Activated naive CD4-positive, alpha-beta T cell treated with anti-CD3 and anti-CD28 coated beads, Interleukin-2, amount 50 U/mL, for 24 hours (primary cell): ENCODE data around the gene CTBP2.

Source experiments
- H3K27ac Mint-ChIP-seq: one replicate; pipeline ENCODE4 v1.8.0; 2021; ENCODE audit warnings: mild to moderate bottlenecking, mixed read lengths
- H3K27me3 Mint-ChIP-seq: one replicate; pipeline ENCODE4 v1.8.0; 2021; ENCODE audit warnings: mixed read lengths
- H3K36me3 Mint-ChIP-seq: one replicate; pipeline ENCODE4 v1.8.0; 2021; ENCODE audit warnings: mixed read lengths
- H3K4me1 Mint-ChIP-seq: one replicate; pipeline ENCODE4 v1.8.0; 2021; ENCODE audit warnings: mixed read lengths
- H3K4me3 Mint-ChIP-seq: one replicate; pipeline ENCODE4 v1.8.0; 2021; ENCODE audit warnings: mild to moderate bottlenecking, mixed read lengths
- H3K9me3 Mint-ChIP-seq: one replicate; pipeline ENCODE4 v1.8.0; 2021; ENCODE audit warnings: mixed read lengths

The CTBP2 gene

DNA sequence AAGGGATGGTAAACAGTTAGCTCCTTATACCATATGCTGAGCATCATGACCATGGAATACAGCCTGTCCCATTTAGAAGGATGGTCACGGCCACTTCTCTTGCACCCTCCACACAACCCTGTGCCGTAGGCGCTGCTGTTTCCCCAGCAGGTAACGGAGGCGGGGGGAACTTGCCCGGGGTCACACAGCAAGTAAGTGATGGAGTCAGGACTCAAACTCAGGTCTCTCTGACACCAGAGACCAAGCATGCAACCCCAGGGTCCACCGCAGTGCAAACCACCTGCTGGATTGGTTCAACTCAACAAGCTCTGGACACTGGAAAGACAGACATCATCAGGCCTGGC lies 146.9 kb downstream of the CTBP2 start:
- Mint-ChIP-seq H3K36me3 (no peaks in the 10 kb centered on the region), H3K27me3 (no peaks in the 10 kb centered on the region), H3K4me3 (no peak overlapping the region), H3K27ac (no peak overlapping the region), H3K4me1 (no peaks in the 10 kb centered on the region), H3K9me3 (no peaks in the 10 kb centered on the region)

DNA sequence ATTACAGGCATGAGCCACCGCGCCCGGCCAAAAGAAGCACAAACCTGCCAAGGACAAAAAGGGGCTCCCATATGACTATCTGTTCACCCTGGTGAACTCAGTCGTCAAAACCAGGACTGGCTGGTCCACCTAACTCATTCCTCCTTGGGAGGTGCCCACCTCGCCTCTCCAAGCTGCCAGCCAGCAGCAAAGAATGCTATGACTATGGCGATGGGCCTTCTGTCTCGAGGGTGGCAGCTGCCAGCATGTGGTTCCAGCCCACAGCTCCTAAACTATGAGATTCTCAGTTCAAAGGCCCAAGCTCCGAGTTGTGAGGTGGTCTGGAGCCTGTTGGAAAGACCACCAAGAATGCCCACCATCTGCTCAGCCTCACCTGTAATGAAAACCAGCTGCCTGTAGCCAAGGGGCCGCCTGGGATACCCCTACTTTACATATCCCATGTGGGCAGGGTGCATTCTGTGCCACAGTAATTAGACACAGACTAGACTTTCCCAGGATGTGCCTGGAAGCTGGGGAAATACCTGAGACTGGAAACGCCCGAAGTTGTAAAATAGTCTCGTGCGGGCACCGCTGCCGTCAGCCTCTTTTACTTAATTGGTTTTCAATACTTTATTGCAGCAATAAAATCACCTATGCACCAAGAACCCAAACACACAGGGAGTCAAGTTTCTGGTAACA lies 147.4 kb downstream of the CTBP2 start:
- H3K27ac Mint-ChIP-seq = no peak overlapping the region
- H3K36me3 Mint-ChIP-seq = no peaks in the 10 kb centered on the region
- H3K4me1 Mint-ChIP-seq = no peaks in the 10 kb centered on the region
- H3K4me3 Mint-ChIP-seq = no peak overlapping the region
- no peaks in the 10 kb centered on the region for H3K9me3 Mint-ChIP-seq
- no peaks in the 10 kb centered on the region for H3K27me3 Mint-ChIP-seq

DNA sequence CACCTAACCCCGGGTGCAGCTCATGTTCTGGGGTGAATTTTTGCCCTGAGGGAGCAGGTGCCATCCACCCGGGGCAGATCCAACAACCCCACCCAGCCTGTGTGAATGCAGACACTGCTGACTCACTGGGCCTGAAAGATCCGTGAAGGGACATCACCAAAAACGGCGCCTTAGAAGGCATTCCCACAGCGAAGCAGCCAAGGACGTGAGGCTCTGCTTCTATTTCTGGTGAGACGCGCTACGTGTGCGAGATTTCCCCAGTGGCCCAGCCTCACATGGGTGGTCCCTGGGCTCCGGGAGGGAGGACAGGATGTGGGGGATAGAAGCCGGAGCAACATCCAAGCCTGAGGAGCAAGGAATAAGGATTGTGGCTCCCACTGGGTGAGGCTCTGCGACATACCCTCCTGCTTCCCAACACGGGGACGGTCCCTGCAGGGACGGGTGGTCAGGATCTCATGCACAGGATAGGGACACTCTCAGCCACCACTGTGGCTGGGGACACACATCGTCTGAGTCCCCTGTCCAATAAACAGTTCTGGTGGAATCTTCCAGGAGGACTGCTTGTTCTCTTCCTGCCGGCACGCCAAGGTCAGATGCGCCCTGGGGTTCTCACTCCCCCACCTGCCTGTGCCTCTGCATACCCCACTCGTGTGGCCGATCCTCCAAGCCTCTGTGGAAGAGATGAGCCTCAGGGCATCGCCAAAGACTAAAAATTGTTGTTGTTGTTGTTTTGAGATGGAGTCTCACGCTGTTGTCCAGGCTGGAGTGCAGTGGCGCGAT lies 148.2 kb downstream of the CTBP2 start:
- H3K9me3 Mint-ChIP-seq = no peaks in the 10 kb centered on the region
- H3K27me3 Mint-ChIP-seq = no peaks in the 10 kb centered on the region
- H3K4me3 Mint-ChIP-seq = no peak overlapping the region
- H3K36me3 Mint-ChIP-seq = no peaks in the 10 kb centered on the region
- H3K27ac Mint-ChIP-seq = no peak overlapping the region
- no peaks in the 10 kb centered on the region for H3K4me1 Mint-ChIP-seq

DNA sequence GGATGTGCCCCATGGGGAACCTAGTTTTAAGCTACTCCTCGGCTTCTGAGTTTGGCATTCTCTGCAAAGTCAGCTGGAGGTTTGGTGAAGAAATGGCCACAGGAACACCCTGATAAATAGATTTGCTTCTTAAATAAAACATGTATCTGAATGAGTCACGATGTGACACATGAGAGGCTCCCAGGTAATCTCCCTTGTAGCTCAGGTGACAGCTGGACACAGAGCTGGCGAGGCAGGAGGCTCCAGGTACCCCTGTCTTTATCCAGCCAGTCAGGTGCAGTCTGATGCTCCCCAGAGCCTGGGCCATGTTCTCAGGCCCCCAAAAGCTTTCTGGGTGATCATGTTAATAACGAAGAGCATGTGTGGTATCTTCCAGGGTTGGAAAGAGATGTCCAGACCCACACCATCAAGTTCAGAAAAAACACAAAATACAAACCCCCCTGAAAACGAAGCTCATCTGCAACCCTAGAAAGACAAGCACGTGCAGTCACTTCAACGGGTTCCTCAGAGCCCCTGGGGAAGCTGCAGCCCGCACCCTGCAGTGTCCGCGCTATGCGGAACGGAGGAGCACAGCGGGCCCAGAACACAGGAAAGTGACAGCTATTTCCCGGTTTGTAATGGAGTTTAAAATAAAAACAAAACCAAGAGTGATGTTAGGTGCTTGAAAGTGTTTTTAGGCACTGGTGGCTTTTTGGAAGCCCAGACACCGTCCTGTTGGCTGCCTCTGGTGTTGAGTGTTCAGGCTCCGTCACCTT lies 149.0 kb downstream of the CTBP2 start:
- Mint-ChIP-seq H3K4me3 (no peak overlapping the region), H3K36me3 (no peaks in the 10 kb centered on the region), H3K27ac (no peak overlapping the region), H3K9me3 (no peaks in the 10 kb centered on the region), H3K4me1 (no peaks in the 10 kb centered on the region), H3K27me3 (no peaks in the 10 kb centered on the region)

DNA sequence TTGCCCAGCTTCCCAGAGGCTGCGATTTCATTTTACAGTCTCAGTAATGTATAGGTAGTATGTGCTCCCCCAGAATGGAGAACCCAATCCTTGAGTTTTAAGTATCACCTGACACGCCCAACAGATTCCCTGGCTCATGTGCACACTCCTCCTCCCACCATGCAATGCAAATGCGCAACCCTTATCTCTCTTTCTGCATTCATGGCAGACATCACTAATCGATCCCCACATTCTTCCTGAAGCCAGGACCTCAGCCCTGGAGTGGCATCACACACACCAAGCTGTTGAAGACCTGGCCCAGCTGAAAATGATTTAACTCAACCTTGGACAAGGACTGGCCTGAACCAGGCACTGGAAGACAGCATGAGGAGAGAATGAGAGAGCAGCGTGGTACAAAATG lies 150.0 kb downstream of the CTBP2 start:
- Mint-ChIP-seq H3K9me3 (no peaks in the 10 kb centered on the region), H3K27ac (no peak overlapping the region), H3K4me3 (no peak overlapping the region), H3K36me3 (no peaks in the 10 kb centered on the region), H3K27me3 (no peaks in the 10 kb centered on the region), H3K4me1 (no peaks in the 10 kb centered on the region)

DNA sequence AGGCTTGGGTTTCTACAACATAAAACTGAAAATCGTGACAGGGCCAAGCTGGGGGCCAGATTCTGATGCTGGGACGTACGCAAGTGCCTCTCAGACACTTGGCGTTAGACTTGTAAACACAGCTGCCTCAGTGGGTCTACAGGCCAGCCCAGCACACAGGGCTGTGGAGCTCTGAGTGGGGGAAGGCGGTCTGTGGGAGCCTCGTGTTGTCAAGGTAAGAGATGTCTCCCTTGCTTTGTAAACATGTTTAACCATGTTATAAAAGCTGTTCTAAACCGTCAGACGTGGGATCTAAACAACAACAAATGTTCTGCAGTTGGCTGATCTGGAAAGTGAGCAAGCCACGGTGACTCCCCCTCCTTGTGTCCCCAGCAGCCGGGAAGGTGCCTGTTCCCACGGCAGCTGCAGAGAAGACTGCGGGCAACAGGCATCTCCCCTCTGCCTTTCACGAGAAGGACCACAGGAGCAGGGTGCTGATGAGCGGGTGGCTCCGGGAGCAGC lies 150.7 kb downstream of the CTBP2 start:
- H3K36me3 Mint-ChIP-seq = no peaks in the 10 kb centered on the region
- no peaks in the 10 kb centered on the region for H3K27me3 Mint-ChIP-seq
- H3K4me3 Mint-ChIP-seq = no peak overlapping the region
- H3K9me3 Mint-ChIP-seq = no peaks in the 10 kb centered on the region
- H3K4me1 Mint-ChIP-seq = no peaks in the 10 kb centered on the region
- no peak overlapping the region for H3K27ac Mint-ChIP-seq

DNA sequence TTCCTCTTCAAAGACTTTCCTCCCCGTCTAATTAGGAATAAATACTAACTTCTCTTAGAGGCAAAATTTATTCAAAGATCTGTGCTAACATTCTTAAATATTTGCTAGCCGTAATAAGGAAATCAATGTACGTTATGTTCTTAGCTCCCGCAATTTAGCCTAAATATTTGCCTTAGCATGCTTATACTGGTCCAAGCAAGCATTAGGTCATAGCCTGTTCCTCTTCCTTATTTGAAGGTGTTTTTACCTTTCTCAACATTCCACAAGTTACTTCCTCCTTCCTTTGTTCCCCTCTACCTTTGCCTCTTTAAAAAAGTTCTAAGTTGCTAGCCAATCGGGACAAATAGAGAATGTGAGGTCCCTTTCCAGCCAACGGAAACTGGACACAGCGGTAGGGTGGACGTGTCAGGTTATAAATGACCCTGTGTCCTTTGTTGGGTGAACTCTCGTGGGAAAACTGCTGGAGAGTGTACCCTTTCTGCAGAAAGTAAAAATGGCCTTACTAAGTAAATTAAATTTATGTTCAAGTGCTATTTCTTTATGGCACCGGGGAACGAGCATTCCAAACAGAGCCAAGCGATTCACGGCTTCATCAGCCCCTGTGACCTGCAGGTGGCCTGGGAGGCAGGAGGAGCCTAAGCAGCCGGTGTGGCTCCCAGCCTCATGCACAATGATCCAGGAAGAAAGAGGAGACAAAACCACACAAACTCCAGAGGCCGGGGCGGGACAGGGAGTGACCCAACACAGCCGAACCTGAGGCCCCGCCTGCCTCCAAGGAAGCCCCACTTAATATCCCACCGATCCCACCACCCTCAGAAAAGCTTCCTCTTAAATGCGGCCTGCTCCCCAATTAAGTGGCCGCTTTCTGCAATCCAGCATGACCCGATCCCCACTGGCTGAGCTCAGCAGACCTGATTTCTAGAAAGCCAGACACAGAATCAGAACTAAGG lies 151.4 kb downstream of the CTBP2 start:
- no peaks in the 10 kb centered on the region for H3K27me3 Mint-ChIP-seq
- no peaks in the 10 kb centered on the region for H3K4me1 Mint-ChIP-seq
- no peak overlapping the region for H3K27ac Mint-ChIP-seq
- no peaks in the 10 kb centered on the region for H3K9me3 Mint-ChIP-seq
- no peak overlapping the region for H3K4me3 Mint-ChIP-seq
- H3K36me3 Mint-ChIP-seq = no peaks in the 10 kb centered on the region

DNA sequence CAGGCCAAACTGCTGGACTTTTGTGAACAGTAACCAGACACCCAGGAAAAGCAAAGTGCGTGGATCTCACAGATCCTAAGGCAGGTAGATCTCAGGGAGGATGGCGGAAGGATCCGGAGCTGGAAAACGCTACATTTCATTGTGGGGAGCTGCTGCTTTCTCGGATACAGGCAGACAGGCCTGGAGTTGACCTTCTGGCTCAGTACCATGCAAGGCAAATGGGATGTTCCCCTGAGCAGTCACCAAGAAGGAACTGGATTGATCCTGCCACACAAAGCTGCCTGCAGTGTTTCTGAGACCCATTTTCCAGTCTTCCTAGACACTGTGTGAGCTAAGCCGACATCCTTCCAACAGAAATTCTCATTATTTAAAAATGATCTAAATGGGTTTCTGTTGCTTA lies 152.9 kb downstream of the CTBP2 start:
- Mint-ChIP-seq H3K4me1 (no peaks in the 10 kb centered on the region), H3K36me3 (no peaks in the 10 kb centered on the region), H3K4me3 (no peak overlapping the region), H3K27ac (no peak overlapping the region), H3K9me3 (no peaks in the 10 kb centered on the region), H3K27me3 (no peaks in the 10 kb centered on the region)

DNA sequence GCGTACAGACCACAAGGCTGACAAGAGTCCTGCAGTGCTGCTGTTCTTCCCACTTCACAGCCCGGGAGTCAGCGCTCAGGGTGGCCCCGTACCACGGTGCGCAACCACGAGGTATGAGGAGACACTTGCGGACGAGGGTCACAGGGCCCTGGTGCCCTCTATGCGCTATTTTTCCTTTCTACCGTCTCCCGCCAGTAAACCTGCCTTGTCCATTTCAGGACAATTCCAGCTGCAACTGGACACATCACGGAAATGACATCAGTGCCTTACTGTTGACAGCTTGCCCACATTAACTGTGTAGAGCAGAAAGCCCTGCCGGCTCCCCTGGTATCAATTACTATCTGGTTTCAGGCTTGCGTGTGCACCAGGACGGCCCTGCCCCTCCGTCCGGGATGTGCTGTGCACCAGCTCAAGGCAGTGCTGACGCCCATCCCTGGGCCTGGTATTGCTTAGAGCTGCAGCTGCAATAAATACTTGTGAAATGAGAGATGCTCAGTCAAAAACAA lies 153.4 kb downstream of the CTBP2 start:
- Mint-ChIP-seq H3K9me3 (no peaks in the 10 kb centered on the region), H3K27me3 (no peaks in the 10 kb centered on the region), H3K4me1 (no peaks in the 10 kb centered on the region), H3K4me3 (no peak overlapping the region), H3K27ac (no peak overlapping the region), H3K36me3 (no peaks in the 10 kb centered on the region)

DNA sequence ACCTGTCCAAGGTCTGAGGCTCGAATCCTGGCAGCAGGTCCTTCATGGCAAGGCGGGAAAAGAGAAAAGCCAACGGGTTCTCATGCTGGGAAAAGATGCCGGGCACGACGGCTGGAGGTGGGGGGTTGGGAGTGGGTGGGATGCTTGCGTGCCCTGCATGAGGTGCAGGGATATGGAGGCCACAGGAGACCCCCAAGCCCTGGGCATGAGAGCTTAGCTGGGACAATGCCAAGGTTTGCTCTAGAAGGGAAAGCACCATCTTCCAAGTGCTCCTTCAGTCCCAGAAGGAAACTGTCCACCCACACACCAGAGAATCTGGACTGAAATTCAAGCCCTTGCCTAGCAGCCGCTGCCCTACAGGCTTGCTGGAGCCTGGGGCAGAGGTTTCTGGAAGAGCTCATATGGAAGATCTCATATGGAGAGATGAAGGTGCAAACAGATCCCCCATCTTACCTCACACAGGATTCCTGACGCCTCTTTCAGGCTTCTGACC lies 154.1 kb downstream of the CTBP2 start:
- Mint-ChIP-seq H3K4me1 (no peaks in the 10 kb centered on the region), H3K36me3 (no peaks in the 10 kb centered on the region), H3K9me3 (no peaks in the 10 kb centered on the region), H3K27me3 (no peaks in the 10 kb centered on the region), H3K27ac (no peak overlapping the region), H3K4me3 (no peak overlapping the region)

DNA sequence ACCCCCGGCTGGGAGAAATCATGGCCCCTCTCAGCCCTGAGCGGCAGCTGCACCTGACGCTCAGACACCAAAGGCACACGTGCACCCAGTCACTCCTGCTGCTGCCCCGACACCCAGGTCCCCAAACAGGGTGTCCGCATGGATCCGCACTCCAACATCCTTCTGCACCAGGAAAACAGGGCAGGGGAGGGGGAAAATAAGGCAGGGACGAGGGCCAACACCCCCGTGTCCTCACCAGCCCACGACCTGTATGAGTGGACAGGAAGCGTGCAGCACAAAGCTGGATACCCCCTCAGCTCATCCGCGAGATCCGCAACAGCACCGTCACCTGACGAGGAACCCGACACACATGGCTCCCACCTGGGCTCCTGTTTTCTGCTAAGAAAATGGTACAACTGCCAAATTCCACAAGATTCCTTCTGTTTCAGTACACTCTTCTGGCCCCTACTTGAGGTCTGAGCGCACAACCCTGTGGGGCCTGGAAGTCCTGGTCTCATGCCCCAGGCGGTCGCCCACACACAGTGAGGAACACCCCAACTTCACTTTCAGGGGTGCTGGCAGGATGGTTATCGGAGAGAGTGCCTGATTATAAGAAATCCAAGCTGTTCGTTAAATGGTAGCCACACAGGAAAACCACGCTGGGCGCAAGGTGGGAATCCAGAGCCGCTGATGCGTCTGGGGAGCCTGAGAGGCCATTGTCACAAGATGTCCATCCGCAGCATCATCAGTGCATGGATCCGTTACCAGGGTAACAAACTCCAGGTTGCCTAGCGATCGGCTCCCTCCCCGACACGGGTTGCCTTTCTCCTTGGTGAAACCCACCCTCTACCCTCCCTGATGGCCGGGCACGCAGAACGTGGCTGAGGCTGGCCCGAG lies 154.8 kb downstream of the CTBP2 start:
- Mint-ChIP-seq H3K4me1 (no peaks in the 10 kb centered on the region), H3K27ac (no peak overlapping the region), H3K9me3 (no peaks in the 10 kb centered on the region), H3K4me3 (no peak overlapping the region), H3K27me3 (no peaks in the 10 kb centered on the region), H3K36me3 (no peaks in the 10 kb centered on the region)

DNA sequence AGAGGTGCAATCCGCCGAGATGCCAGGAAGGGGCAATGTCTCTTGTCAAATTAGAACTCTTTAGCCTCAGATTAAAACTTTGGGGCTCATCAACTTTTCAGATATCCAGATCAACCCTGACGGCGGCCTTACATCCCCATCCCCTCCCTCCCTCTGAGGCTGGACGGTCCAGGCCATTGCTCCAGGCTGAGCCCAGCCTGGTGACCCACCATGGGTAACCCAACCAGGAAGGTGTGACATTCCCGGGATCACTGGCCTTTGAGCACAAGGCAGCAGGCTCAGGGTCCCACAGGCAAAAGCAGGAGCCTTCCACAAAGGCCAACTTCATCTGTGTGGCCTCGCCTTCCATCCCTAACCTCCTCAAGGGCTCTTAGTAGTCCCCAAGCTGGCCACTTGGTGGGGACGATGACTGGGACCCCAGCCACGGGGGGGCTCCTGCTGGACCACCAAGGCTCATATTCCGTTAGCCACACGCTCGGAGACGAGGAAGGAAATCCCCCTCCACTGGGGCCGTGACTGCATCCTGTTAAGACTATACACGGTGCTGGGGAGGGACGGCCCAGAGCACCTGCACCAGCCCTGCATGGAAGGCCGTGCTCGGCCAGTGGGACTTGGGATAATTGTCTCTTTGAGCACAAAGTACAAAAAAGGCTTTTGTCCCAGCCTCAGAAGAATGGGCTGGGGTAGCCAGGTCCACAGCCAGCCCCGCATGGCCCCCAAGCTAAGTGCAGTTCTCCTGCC lies 155.6 kb downstream of the CTBP2 start:
- no peaks in the 10 kb centered on the region for H3K36me3 Mint-ChIP-seq
- H3K4me3 Mint-ChIP-seq = no peak overlapping the region
- H3K4me1 Mint-ChIP-seq = no peaks in the 10 kb centered on the region
- H3K9me3 Mint-ChIP-seq = no peaks in the 10 kb centered on the region
- H3K27me3 Mint-ChIP-seq = no peaks in the 10 kb centered on the region
- H3K27ac Mint-ChIP-seq = no peak overlapping the region

DNA sequence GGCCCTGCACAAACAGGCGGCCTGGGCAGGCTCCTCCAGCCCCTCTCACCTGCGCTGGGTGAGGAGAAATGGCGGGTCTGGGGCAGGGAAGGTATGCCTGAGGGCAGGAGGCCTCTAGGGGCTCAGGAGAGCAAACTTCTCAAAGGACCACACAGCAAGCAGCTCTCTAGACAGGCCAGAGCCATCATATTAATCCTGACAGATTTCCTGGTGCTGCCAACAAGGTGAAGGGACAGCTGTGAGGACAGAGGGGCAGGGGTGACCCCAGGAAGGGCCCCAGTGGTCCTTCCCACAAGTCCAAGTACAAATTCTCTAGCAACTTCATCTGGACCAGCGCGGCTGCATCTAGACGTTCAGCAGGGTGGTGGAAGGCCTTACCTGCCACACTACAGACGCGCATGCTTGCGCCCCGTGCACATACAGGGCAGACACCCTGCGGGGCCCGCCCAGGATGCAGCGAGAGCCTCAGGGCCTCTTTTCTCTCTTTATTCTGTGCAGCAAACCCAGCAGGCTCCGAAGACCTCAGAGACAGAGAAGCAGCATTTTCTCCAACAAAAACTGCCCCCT lies 156.4 kb downstream of the CTBP2 start:
- H3K36me3 Mint-ChIP-seq = no peaks in the 10 kb centered on the region
- no peaks in the 10 kb centered on the region for H3K4me1 Mint-ChIP-seq
- H3K9me3 Mint-ChIP-seq = no peaks in the 10 kb centered on the region
- no peaks in the 10 kb centered on the region for H3K27me3 Mint-ChIP-seq
- no peak overlapping the region for H3K27ac Mint-ChIP-seq
- no peak overlapping the region for H3K4me3 Mint-ChIP-seq
